Esophagus squamous epithelium (tissue), 5 donors: ENCODE results near the gene VIT. TPM values are rescaled to one million over a fixed set of nuclear protein-coding genes. Genes with fewer than 3 reads are reported as not detected.

ENCODE experiments used
- DNase-seq: peaks from one replicate; lab custom pipeline; 2025; lab: John Stamatoyannopoulos, UW
- H3K27ac ChIP-seq, 4 donors: fragments of 200-600 bp; sonication (generic); one replicate each; pipeline ENCODE4 v1.5.1; 2016 to 2019; ENCODE audit warnings: mild to moderate bottlenecking in 1 of 4
- H3K27me3 ChIP-seq, 4 donors: fragments of 200-600 bp; sonication (generic); 1 replicate in 3 of 4; 2 replicates in 1 of 4; pipeline versions ENCODE4 v1.5.1 to v1.6.0; 2017 to 2021; ENCODE audit warnings: antibody characterized with exemption in 1 of 4
- H3K36me3 ChIP-seq, 3 donors: fragments of 200-600 bp; sonication (generic); one replicate each; pipeline ENCODE4 v1.5.1; 2016 to 2019
- H3K4me1 ChIP-seq, 3 donors: fragments of 200-600 bp; sonication (generic); one replicate each; pipeline ENCODE4 v1.5.1; 2017 to 2019
- H3K4me3 ChIP-seq, 4 donors: fragments of 200-600 bp; sonication (generic); 1 replicate in 3 of 4; 2 replicates in 1 of 4; pipeline ENCODE4 v1.5.1; 2016 to 2019; ENCODE audit warnings: mild to moderate bottlenecking in 2 of 4, moderate library complexity in 1 of 4
- H3K9me3 ChIP-seq, 3 donors: fragments of 200-600 bp; sonication (generic); one replicate each; pipeline ENCODE4 v1.5.1; 2016 to 2019
- POLR2A ChIP-seq, 4 donors: fragments of 450-650 bp; IDR thresholded peaks; one replicate each; pipeline ENCODE4 v1.6.1; 2017; ENCODE audit warnings: antibody characterized with exemption in 4 of 4, mild to moderate bottlenecking in 4 of 4, moderate library complexity in 3 of 4
- WGBS, 2 donors: methylation state at CpG; one replicate each; pipeline ENCODE4 v1.1.5; 2018; 5-methylcytosine and 5-hydroxymethylcytosine counted together
- intact Hi-C: fragments of 100-400 bp; cut with DNase I; formaldehyde crosslinking; loops from one replicate; pipeline ENCODE4 v1.15.0; 2022
- total RNA-seq, 4 donors: library from RNA; depleted of rRNA; stranded (reverse); fragments of >200 nt; gene quantifications; one replicate each; pipeline ENCODE4 v1.1.0, GENCODE V29; 2016
- TF ChIP-seq, protein P1 (sequence below), 6 experiments: fragments of 450-650 bp in 4 of 6; fragments of 200-600 bp in 2 of 6; sonication (generic) in 2 of 6; IDR thresholded peaks; one replicate each; pipeline ENCODE4 v1.5.1; 2016 to 2019; ENCODE audit warnings: antibody characterized with exemption in 6 of 6, mild to moderate bottlenecking in 4 of 6, moderate library complexity in 4 of 6
- donor health status: DM: yes; HTN: yes; CAD: no.

The VIT gene
- total RNA-seq, 4 donors from 2014 or later = 2.9 to 36.8 (median 10.6) TPM

DNA sequence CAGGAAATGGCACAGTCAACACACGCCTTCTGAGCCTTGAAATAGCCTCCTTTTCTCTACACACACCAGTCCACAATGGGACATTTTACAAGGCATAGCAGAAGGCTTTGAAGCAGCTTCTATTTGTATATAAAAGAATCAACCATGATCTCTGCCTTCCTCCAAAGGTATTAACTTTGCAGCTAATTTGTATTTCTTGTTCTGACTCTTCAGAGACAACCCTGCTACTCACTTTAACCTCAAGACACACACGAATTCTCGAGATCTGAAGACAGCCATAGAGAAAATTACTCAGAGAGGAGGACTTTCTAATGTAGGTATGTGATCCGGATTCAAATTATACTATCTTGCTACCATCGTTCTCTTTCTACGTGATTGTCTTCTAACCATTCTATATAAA is 104.6 kb downstream of the VIT start:
- intact Hi-C loops = no loop called here
- WGBS, 2 donors = 72 to 91% methylated on average over 6 of the region's 6 CpGs

DNA sequence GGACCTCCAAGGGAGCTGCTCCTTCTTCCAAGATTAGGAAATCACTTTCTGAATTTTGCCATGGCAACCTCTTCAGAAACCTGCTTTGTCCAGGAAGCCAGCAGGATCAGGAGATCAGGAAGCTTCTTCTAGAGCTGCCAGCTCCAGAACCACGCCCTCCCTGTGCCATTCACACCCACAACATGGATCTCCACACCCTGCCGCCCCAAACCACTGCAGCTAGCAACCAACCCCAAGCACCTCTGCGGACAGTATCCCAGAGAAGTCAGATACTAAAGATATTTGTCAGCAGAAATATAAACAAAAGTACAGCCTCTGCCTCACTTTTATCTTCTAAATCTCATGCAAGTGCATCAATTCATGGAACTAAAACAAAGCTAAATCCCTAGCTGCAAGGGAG is 106.4 kb downstream of the VIT start:
- 73 to 85% methylated on average over 3 of the region's 3 CpGs for WGBS, 2 donors
- Histone ChIP-seq H3K27me3 (no peaks in the 10 kb centered on the region), H3K9me3 (no peaks in the 10 kb centered on the region), H3K27ac (no peak overlapping the region), H3K36me3 (peaks cover 0 to 5% (median 0%) of the 10 kb centered on the region in 3 donors), H3K4me3 (no peak overlapping the region), H3K4me1 (no peaks in the 10 kb centered on the region)
- intact Hi-C loops = no loop called here
- no peak for DNase-seq
- TF ChIP-seq, protein P1, sequence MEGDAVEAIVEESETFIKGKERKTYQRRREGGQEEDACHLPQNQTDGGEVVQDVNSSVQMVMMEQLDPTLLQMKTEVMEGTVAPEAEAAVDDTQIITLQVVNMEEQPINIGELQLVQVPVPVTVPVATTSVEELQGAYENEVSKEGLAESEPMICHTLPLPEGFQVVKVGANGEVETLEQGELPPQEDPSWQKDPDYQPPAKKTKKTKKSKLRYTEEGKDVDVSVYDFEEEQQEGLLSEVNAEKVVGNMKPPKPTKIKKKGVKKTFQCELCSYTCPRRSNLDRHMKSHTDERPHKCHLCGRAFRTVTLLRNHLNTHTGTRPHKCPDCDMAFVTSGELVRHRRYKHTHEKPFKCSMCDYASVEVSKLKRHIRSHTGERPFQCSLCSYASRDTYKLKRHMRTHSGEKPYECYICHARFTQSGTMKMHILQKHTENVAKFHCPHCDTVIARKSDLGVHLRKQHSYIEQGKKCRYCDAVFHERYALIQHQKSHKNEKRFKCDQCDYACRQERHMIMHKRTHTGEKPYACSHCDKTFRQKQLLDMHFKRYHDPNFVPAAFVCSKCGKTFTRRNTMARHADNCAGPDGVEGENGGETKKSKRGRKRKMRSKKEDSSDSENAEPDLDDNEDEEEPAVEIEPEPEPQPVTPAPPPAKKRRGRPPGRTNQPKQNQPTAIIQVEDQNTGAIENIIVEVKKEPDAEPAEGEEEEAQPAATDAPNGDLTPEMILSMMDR (IDR thresholded peaks at IDR 0.05) = no peak
- TF ChIP-seq POLR2A (IDR thresholded peaks at IDR 0.05) = no peak

More for the DNA sequence above, 104.6 kb downstream of the VIT start:
- no peaks in the 10 kb centered on the region for H3K9me3 ChIP-seq
- no peaks in the 10 kb centered on the region for H3K4me1 ChIP-seq
- no peak overlapping the region for H3K4me3 ChIP-seq
- peaks cover 0 to 5% (median 0%) of the 10 kb centered on the region in 3 donors for H3K36me3 ChIP-seq
- DNase-seq = no peak
- no peaks in the 10 kb centered on the region for H3K27me3 ChIP-seq
- no peak overlapping the region for H3K27ac ChIP-seq
- TF ChIP-seq, protein P1 (IDR thresholded peaks at IDR 0.05) = no peak
- no peak for TF ChIP-seq POLR2A (IDR thresholded peaks at IDR 0.05)

DNA sequence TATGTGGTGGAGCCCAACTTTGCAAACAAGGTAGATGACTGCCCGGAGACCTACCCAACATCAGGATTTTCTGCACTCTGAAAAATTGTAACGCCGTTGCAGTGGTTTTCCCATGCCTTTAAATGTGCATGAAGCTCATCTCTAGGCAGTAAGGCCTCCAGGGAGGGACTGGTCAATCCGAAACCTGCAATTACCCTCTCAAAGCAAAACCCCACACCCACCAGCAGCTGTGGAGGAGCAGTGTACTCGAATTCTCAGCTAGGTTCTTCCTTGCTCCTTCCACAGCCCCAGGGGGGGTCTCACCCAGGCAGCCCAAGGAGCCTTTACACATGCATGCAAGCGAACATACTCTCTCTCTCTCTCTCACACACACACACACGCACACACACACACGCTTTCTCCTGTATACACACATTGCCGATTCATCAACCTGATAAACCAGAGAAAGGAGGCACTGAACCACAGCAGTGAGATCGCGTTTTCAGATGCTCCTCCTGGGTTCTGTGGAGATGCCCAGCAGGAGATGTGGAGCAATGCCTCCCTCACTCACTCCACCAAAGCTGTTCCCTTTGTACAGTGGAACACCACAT is 109.2 kb downstream of the VIT start:
- no peak overlapping the region for H3K4me3 ChIP-seq
- 65 to 82% methylated on average over 6 to 11 of the region's 11 CpGs for WGBS, 2 donors
- no peak for DNase-seq
- no peaks in the 10 kb centered on the region for H3K9me3 ChIP-seq
- intact Hi-C loops = no loop called here
- TF ChIP-seq, protein P1 (IDR thresholded peaks at IDR 0.05) = no peak
- TF ChIP-seq POLR2A (IDR thresholded peaks at IDR 0.05) = no peak
- H3K4me1 ChIP-seq = no peaks in the 10 kb centered on the region
- no peak overlapping the region for H3K27ac ChIP-seq
- H3K27me3 ChIP-seq = no peaks in the 10 kb centered on the region
- H3K36me3 ChIP-seq = peaks cover 0 to 5% (median 0%) of the 10 kb centered on the region in 3 donors

DNA sequence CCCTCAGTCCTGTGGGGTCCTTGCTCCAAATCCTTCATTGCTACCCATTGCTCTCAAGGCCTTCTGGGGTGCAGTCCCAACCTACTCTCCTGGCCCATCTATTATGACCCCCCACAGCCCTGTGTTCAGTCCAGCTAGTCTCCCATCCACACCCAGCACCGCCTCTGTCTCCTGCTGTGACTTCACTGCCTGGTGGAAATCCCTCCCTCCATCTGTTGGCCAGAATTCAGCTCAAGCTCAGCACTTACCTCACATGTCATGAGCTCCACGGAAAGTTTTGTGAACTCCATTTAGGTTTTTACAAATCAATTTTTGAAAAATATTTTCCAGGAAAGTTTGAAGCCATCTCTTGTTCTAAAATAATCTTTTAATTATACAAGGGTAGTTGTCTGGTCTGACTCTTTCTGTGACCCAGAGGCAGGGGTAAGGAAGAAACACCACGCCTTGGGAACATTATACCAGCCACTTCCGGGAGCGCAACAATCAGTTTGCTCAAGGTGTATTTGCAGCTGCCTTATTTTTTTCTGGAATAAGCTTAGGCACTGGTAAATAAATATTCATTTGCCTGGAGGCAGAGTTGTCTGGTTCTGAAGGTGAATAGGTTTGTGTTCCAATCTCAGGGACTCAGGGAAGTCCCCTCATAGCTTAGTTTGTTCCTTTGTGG is 110.8 kb downstream of the VIT start:
- no peaks in the 10 kb centered on the region for H3K27me3 ChIP-seq
- H3K36me3 ChIP-seq = peaks cover 0 to 5% (median 0%) of the 10 kb centered on the region in 3 donors
- 60 to 80% methylated on average over 5 of the region's 5 CpGs for WGBS, 2 donors
- TF ChIP-seq, protein P1 (IDR thresholded peaks at IDR 0.05) = no peak
- TF ChIP-seq POLR2A (IDR thresholded peaks at IDR 0.05) = no peak
- H3K9me3 ChIP-seq = no peaks in the 10 kb centered on the region
- H3K4me3 ChIP-seq = no peak overlapping the region
- DNase-seq = no peak
- intact Hi-C loops = no loop called here
- no peaks in the 10 kb centered on the region for H3K4me1 ChIP-seq
- H3K27ac ChIP-seq = no peak overlapping the region

DNA sequence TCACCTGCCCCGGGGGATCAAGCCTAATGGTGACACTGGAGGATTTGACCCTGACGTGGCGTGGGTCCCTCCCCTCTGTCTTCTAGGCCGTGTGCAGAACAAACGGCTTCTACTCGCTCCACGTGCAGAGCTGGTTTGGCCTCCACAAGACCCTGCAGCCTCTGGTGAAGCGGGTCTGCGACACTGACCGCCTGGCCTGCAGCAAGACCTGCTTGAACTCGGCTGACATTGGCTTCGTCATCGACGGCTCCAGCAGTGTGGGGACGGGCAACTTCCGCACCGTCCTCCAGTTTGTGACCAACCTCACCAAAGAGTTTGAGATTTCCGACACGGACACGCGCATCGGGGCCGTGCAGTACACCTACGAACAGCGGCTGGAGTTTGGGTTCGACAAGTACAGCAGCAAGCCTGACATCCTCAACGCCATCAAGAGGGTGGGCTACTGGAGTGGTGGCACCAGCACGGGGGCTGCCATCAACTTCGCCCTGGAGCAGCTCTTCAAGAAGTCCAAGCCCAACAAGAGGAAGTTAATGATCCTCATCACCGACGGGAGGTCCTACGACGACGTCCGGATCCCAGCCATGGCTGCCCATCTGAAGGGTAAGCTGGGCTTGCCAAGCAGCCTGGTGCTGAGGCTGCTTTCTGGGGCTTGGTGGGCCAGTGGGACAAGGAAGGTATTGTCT is 112.0 kb downstream of the VIT start:
- 93 to 98% methylated on average over 6 to 24 of the region's 35 CpGs for WGBS, 2 donors
- H3K36me3 ChIP-seq = peaks cover 0 to 5% (median 0%) of the 10 kb centered on the region in 3 donors
- intact Hi-C loops = no loop called here

More for the DNA sequence above, 112.0 kb downstream of the VIT start:
- no peak for DNase-seq
- TF ChIP-seq, protein P1 (IDR thresholded peaks at IDR 0.05) = no peak
- no peak for TF ChIP-seq POLR2A (IDR thresholded peaks at IDR 0.05)
- Histone ChIP-seq H3K4me1 (no peaks in the 10 kb centered on the region), H3K9me3 (no peaks in the 10 kb centered on the region), H3K27me3 (no peaks in the 10 kb centered on the region), H3K4me3 (no peak overlapping the region), H3K27ac (no peak overlapping the region)
